ENCODE results near the gene SRSF11. TPM values are rescaled to one million over a fixed set of nuclear protein-coding genes. Genes with fewer than 3 reads are reported as not detected.

SRSF11 gene
- total and polyA plus RNA-seq, 2 of the 8 experiments (the other 6 are each of a cell fraction or from before 2014, with no cell fraction given) = 183 to 260 TPM

- TF ChIP-seq CHD7 (IDR thresholded peaks at IDR 0.05; ENCODE audit: insufficient replicate concordance, low read length) = no peak
- no peak for TF ChIP-seq SUZ12 (IDR thresholded peaks at IDR 0.05; ENCODE audit: low read length)
- no peak for TF ChIP-seq RFX5 (IDR thresholded peaks at IDR 0.05; ENCODE audit: borderline replicate concordance, low read depth, low read length)
- TF ChIP-seq MAFK (IDR thresholded peaks at IDR 0.05; ENCODE audit: low read depth, low read length) = no peak
- TF ChIP-seq SRF (IDR thresholded peaks at IDR 0.05; ENCODE audit: low read depth, low read length) = no peak
- TF ChIP-seq SP2 (IDR thresholded peaks at IDR 0.05; ENCODE audit: low read length) = no peak
- no peak for TF ChIP-seq CEBPB (IDR thresholded peaks at IDR 0.05; ENCODE audit: low read depth, low read length)
- no peak for TF ChIP-seq KDM4A (IDR thresholded peaks at IDR 0.05; ENCODE audit: low read depth, low read length, severe bottlenecking)
These were observed 69.0 kb downstream of the SRSF11 start (continued) for GRCh38 chr1:70290218-70290617.
